ENCODE data around the gene GAS7. TPM values are rescaled to one million over a fixed set of nuclear protein-coding genes. Genes with fewer than 3 reads are reported as not detected.

GAS7 gene
- polyA plus RNA-seq, 6 donors from 2014 or later = 1.1 to 3.6 (median 1.8) TPM; not detected in 1

- H3K36me3 Mint-ChIP-seq = peaks cover 0 to 7% of the 10 kb centered on the region in 2 donors
- ATAC-seq (ENCODE audit: low read depth in 2 of 2) (no peak), DNase-seq (no peak)
- H3K9me3 Mint-ChIP-seq = no peaks in the 10 kb centered on the region
- H3K27me3 Mint-ChIP-seq = no peaks in the 10 kb centered on the region
- no peak overlapping the region for H3K4me3 Mint-ChIP-seq
- H3K27ac Mint-ChIP-seq = peak overlapping the region in 1 of 6 donors; percentile 40
- peaks cover 0 to 4% (median 0%) of the 10 kb centered on the region in 3 donors for H3K4me1 Mint-ChIP-seq
Observed at GRCh38 chr17:9918804-9919352, 279.5 kb downstream of the GAS7 start.

- Mint-ChIP-seq H3K36me3 (peaks cover 0 to 7% of the 10 kb centered on the region in 2 donors), H3K4me1 (peaks cover 0 to 4% (median 0%) of the 10 kb centered on the region in 3 donors), H3K27me3 (no peaks in the 10 kb centered on the region), H3K9me3 (no peaks in the 10 kb centered on the region), H3K27ac (no peak overlapping the region), H3K4me3 (no peak overlapping the region)
- no peak for DNase-seq
- no peak for ATAC-seq (ENCODE audit: low read depth in 2 of 2)
Observed at GRCh38 chr17:9918352-9918751, 280.1 kb downstream of the GAS7 start.

GRCh38 chr17:9917801-9918200 lies 280.6 kb downstream of the GAS7 start:
- Mint-ChIP-seq H3K9me3 (no peaks in the 10 kb centered on the region), H3K36me3 (peaks cover 0 to 7% of the 10 kb centered on the region in 2 donors), H3K4me3 (no peak overlapping the region), H3K4me1 (peaks cover 0 to 4% (median 0%) of the 10 kb centered on the region in 3 donors), H3K27me3 (no peaks in the 10 kb centered on the region), H3K27ac (no peak overlapping the region)
- DNase-seq (no peak), ATAC-seq (ENCODE audit: low read depth in 2 of 2) (no peak)

GRCh38 chr17:9917131-9917530 lies 281.3 kb downstream of the GAS7 start:
- no peaks in the 10 kb centered on the region for H3K27me3 Mint-ChIP-seq
- H3K27ac Mint-ChIP-seq = no peak overlapping the region
- H3K4me3 Mint-ChIP-seq = no peak overlapping the region
- H3K4me1 Mint-ChIP-seq = peaks cover 0 to 4% (median 0%) of the 10 kb centered on the region in 3 donors
- DNase-seq (no peak), ATAC-seq (ENCODE audit: low read depth in 2 of 2) (no peak)
- no peaks in the 10 kb centered on the region for H3K9me3 Mint-ChIP-seq
- H3K36me3 Mint-ChIP-seq = peaks cover 0 to 7% of the 10 kb centered on the region in 2 donors

- H3K27ac Mint-ChIP-seq = no peak overlapping the region
- peaks cover 0 to 4% (median 0%) of the 10 kb centered on the region in 3 donors for H3K4me1 Mint-ChIP-seq
- no peaks in the 10 kb centered on the region for H3K9me3 Mint-ChIP-seq
- H3K4me3 Mint-ChIP-seq = no peak overlapping the region
- ATAC-seq (ENCODE audit: low read depth in 2 of 2) (no peak), DNase-seq (no peak)
- no peaks in the 10 kb centered on the region for H3K27me3 Mint-ChIP-seq
- H3K36me3 Mint-ChIP-seq = peaks cover 0 to 7% of the 10 kb centered on the region in 2 donors
Observed at GRCh38 chr17:9916108-9916507, 282.3 kb downstream of the GAS7 start.

- peaks cover 0 to 7% of the 10 kb centered on the region in 2 donors for H3K36me3 Mint-ChIP-seq
- DNase-seq (no peak), ATAC-seq (ENCODE audit: low read depth in 2 of 2) (no peak)
- no peaks in the 10 kb centered on the region for H3K27me3 Mint-ChIP-seq
- no peak overlapping the region for H3K4me3 Mint-ChIP-seq
- no peak overlapping the region for H3K27ac Mint-ChIP-seq
- H3K4me1 Mint-ChIP-seq = peaks cover 0 to 4% (median 0%) of the 10 kb centered on the region in 3 donors
- H3K9me3 Mint-ChIP-seq = no peaks in the 10 kb centered on the region
Observed at GRCh38 chr17:9913476-9913875, 284.9 kb downstream of the GAS7 start.

- no peak overlapping the region for H3K27ac Mint-ChIP-seq
- DNase-seq = no peak
- peaks cover 0 to 4% (median 0%) of the 10 kb centered on the region in 3 donors for H3K4me1 Mint-ChIP-seq
- H3K4me3 Mint-ChIP-seq = no peak overlapping the region
- H3K9me3 Mint-ChIP-seq = no peaks in the 10 kb centered on the region
- no peaks in the 10 kb centered on the region for H3K27me3 Mint-ChIP-seq
- ATAC-seq (ENCODE audit: low read depth in 2 of 2) = no peak
- H3K36me3 Mint-ChIP-seq = peaks cover 0 to 7% of the 10 kb centered on the region in 2 donors
Observed at GRCh38 chr17:9912121-9913099, 286.0 kb downstream of the GAS7 start.

GRCh38 chr17:9911089-9911488 lies 287.3 kb downstream of the GAS7 start:
- peaks cover 0 to 7% of the 10 kb centered on the region in 2 donors for H3K36me3 Mint-ChIP-seq
- H3K9me3 Mint-ChIP-seq = peaks cover 0 to 1% (median 0%) of the 10 kb centered on the region in 7 donors
- DNase-seq = no peak
- no peak overlapping the region for H3K4me3 Mint-ChIP-seq
- peak overlapping the region in 1 of 6 donors; percentile 89 for H3K27ac Mint-ChIP-seq
- H3K4me1 Mint-ChIP-seq = peaks cover 0 to 4% (median 0%) of the 10 kb centered on the region in 3 donors
- H3K27me3 Mint-ChIP-seq = no peaks in the 10 kb centered on the region
- ATAC-seq (ENCODE audit: low read depth in 2 of 2) = no peak

- no peak overlapping the region for H3K4me3 Mint-ChIP-seq
- no peak overlapping the region for H3K27ac Mint-ChIP-seq
- ATAC-seq (ENCODE audit: low read depth in 2 of 2) = no peak
- H3K9me3 Mint-ChIP-seq = peaks cover 0 to 1% (median 0%) of the 10 kb centered on the region in 7 donors
- H3K4me1 Mint-ChIP-seq = no peaks in the 10 kb centered on the region
- DNase-seq = no peak
- peaks cover 0 to 6% (median 0%) of the 10 kb centered on the region in 3 donors for H3K27me3 Mint-ChIP-seq
- no peaks in the 10 kb centered on the region for H3K36me3 Mint-ChIP-seq
Observed at GRCh38 chr17:9908649-9909042, 289.8 kb downstream of the GAS7 start.

- ATAC-seq (ENCODE audit: low read depth in 2 of 2) = no peak
- DNase-seq = no peak
Observed at GRCh38 chr17:9907883-9908648, 290.3 kb downstream of the GAS7 start.

GRCh38 chr17:9907131-9907530 lies 291.3 kb downstream of the GAS7 start:
- H3K9me3 Mint-ChIP-seq = peaks cover 0 to 1% (median 0%) of the 10 kb centered on the region in 7 donors
- H3K4me3 Mint-ChIP-seq = no peak overlapping the region
- H3K27me3 Mint-ChIP-seq = peaks cover 0 to 8% (median 3%) of the 10 kb centered on the region in 3 donors
- DNase-seq = no peak
- H3K36me3 Mint-ChIP-seq = no peaks in the 10 kb centered on the region
- H3K27ac Mint-ChIP-seq = no peak overlapping the region
- no peak for ATAC-seq (ENCODE audit: low read depth in 2 of 2)
- no peaks in the 10 kb centered on the region for H3K4me1 Mint-ChIP-seq

More at GRCh38 chr17:9907883-9908648, 290.3 kb downstream of the GAS7 start:
- Mint-ChIP-seq H3K4me3 (no peak overlapping the region), H3K27ac (no peak overlapping the region), H3K36me3 (no peaks in the 10 kb centered on the region), H3K9me3 (peaks cover 0 to 1% (median 0%) of the 10 kb centered on the region in 7 donors), H3K27me3 (peaks cover 0 to 6% (median 0%) of the 10 kb centered on the region in 3 donors), H3K4me1 (no peaks in the 10 kb centered on the region)

- DNase-seq (no peak), ATAC-seq (ENCODE audit: low read depth in 2 of 2) (no peak)
- H3K36me3 Mint-ChIP-seq = no peaks in the 10 kb centered on the region
- peak overlapping the region in 2 of 6 donors; percentile 33 to 38 for H3K27ac Mint-ChIP-seq
- H3K9me3 Mint-ChIP-seq = peaks cover 0 to 1% (median 0%) of the 10 kb centered on the region in 7 donors
- no peak overlapping the region for H3K4me3 Mint-ChIP-seq
- no peaks in the 10 kb centered on the region for H3K4me1 Mint-ChIP-seq
- H3K27me3 Mint-ChIP-seq = peaks cover 0 to 13% (median 8%) of the 10 kb centered on the region in 3 donors
Observed at GRCh38 chr17:9906616-9907015, 291.8 kb downstream of the GAS7 start.

- Mint-ChIP-seq H3K4me3 (no peak overlapping the region), H3K9me3 (peaks cover 0 to 1% (median 0%) of the 10 kb centered on the region in 7 donors)
- DNase-seq = no peak
Observed at GRCh38 chr17:9905902-9906301, 292.5 kb downstream of the GAS7 start.

More at GRCh38 chr17:9905902-9906301, 292.5 kb downstream of the GAS7 start:
- Mint-ChIP-seq H3K27me3 (peaks cover 0 to 20% (median 15%) of the 10 kb centered on the region in 3 donors), H3K27ac (peak overlapping the region in 1 of 6 donors; percentile 9), H3K36me3 (no peaks in the 10 kb centered on the region), H3K4me1 (no peaks in the 10 kb centered on the region)
- no peak for ATAC-seq (ENCODE audit: low read depth in 2 of 2)

Measured in naive B cell (primary cell).